AG04450 (cell line): ENCODE data around the gene EBF3. TPM values are rescaled to one million over a fixed set of nuclear protein-coding genes. Genes with fewer than 3 reads are reported as not detected.

ENCODE experiments used
- CTCF ChIA-PET: fragments of 300-600, 350-600 bp; formaldehyde crosslinking; extraction: SDS; loops from one replicate; lab custom pipeline; 2022; ENCODE audit warnings: antibody characterized with exemption, inconsistent platforms; lab: Charles Lee
- POLR2A ChIA-PET: fragments of 350-600 bp; formaldehyde crosslinking; extraction: SDS; loops from one replicate; lab custom pipeline; 2021; ENCODE audit warnings: antibody characterized with exemption, inconsistent platforms; lab: Yijun Ruan, JAX
- DNase-seq: peaks from one replicate; pipeline ENCODE4 v3.0.0-alpha.2; 2011; ENCODE audit warnings: low read depth, low spot score
- H3K27ac ChIP-seq: one replicate; pipeline ENCODE4 v1.5.1; 2012; ENCODE audit warnings: low read depth, low read length, control low read depth
- H3K27me3 ChIP-seq: one replicate; pipeline ENCODE4 v1.6.0; 2012; ENCODE audit warnings: low read length; ENCODE audit not compliant: control insufficient read depth, insufficient read depth
- H3K4me3 ChIP-seq: 2 replicates; pipeline ENCODE4 v1.5.1; 2011; ENCODE audit warnings: mild to moderate bottlenecking, low read depth, low read length, control low read depth
- H3K9me3 ChIP-seq: 2 replicates; pipeline ENCODE4 v1.5.1; 2012; ENCODE audit warnings: low read length; ENCODE audit not compliant: control insufficient read depth, insufficient read depth
- polyA plus RNA-seq: library from polyadenylated mRNA; depleted of rRNA; stranded (reverse); fragments of >200 nt; gene quantifications from 2 replicates; pipeline ENCODE4 v1.2.3, GENCODE V29; 2011
- TF ChIP-seq, protein P1 (sequence below): IDR thresholded peaks from 2 replicates; pipeline ENCODE4 v1.5.1; 2011; ENCODE audit warnings: low read depth, low read length, control low read depth, inconsistent platforms

EBF3 gene
- polyA plus RNA-seq, 1 experiment = 0.01 TPM

DNA sequence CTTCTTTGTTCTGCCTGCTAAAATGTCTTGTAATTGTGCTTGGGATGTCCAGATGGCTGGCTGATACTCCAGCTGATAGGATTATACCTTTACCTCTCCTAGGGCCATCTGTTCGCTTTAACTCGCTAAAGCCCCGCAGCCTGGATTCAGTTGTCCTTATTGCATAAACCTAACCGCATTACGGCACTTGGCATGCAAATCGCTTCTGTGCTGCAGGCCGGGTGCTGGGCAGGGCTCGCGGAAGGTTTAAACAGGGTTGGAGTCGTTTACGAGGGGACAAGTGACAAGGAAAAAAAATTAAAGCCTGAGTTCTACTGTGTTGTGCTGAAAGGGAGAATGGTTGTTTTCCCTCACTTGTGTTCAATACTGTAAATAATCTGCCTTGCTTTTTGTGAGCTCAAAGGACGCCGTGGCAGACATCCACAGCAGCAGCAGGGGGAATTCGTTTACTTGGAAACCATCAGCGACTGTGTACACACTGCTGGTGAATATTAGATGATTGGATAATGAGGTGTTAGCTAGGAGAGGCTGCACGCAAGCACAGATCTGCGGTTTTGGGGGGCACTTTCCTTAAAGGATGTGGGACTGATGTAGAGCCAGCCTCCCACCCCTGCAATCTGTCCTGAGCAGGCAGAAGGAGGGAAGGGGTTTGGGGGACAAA is 93.0 kb downstream of the EBF3 start:
- no peak for DNase-seq
- TF ChIP-seq, protein P1, sequence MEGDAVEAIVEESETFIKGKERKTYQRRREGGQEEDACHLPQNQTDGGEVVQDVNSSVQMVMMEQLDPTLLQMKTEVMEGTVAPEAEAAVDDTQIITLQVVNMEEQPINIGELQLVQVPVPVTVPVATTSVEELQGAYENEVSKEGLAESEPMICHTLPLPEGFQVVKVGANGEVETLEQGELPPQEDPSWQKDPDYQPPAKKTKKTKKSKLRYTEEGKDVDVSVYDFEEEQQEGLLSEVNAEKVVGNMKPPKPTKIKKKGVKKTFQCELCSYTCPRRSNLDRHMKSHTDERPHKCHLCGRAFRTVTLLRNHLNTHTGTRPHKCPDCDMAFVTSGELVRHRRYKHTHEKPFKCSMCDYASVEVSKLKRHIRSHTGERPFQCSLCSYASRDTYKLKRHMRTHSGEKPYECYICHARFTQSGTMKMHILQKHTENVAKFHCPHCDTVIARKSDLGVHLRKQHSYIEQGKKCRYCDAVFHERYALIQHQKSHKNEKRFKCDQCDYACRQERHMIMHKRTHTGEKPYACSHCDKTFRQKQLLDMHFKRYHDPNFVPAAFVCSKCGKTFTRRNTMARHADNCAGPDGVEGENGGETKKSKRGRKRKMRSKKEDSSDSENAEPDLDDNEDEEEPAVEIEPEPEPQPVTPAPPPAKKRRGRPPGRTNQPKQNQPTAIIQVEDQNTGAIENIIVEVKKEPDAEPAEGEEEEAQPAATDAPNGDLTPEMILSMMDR = no peak
- no peak overlapping the region for H3K4me3 ChIP-seq
- no peak overlapping the region for H3K27ac ChIP-seq
- H3K27me3 ChIP-seq = no peaks in the 10 kb centered on the region
- ChIA-PET POLR2A (no interaction called here), CTCF (no interaction called here)
- H3K9me3 ChIP-seq = peaks cover 57% of the 10 kb centered on the region

DNA sequence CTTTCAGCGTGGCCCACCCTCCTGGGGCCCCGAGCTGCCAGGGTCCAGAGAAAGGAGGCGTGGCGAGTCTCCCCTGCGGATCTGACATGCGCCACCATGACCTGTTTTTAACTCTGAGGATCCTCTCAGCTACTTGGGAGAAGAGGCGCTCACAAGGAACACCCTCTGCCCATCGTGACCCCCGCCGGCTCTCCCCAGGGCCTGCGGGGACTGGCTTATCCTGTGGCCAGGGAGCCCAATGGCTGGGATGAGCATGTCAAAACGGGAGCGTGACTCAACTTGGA is 93.7 kb downstream of the EBF3 start:
- TF ChIP-seq, protein P1 = no peak
- ChIA-PET CTCF (no interaction called here), POLR2A (no interaction called here)
- Histone ChIP-seq H3K9me3 (peaks cover 58% of the 10 kb centered on the region), H3K27me3 (no peaks in the 10 kb centered on the region), H3K4me3 (no peak overlapping the region), H3K27ac (no peak overlapping the region)
- no peak for DNase-seq

DNA sequence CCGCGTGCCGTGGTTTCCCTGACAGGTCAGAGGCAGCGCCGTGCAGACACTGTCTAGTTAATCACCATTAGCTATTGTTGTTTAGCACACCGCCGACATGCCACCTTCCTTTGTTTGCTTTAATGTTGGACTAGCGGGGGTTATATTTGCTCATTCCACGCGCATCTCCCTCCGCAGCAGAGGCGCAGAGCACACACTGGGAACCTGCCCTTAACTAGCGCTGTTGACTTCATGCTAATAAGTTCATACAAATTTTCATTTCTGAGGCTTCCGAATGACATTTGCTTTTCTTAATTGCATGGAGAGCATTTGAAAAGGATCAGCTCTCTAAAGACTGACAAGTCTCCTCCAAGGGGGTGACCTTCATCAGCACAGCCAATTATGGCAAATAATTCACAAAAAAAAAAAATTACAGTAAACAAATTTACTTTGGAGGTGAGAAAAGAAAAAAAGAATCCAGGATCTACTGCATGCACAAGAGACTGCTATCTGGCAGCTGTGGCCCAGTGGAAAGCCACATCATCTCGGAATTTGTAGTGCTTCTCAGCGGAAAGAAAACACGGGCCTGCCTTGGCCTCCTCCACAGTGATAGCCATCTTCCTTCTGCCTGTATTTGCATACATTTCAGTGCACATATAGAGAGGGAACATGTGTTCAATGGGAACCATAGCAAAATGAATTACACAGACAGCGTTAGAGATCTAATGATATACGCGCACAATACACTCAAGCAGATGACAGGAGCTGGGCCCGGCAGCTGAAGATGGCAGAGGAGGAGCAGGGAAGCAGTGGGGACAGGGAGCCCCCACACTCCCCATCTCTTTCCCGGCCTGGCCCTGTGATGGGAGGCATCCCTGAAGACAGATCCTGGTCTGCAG is 94.2 kb downstream of the EBF3 start:
- CTCF ChIA-PET = no interaction called here
- TF ChIP-seq, protein P1 = no peak
- no peak overlapping the region for H3K27ac ChIP-seq
- peaks cover 60% of the 10 kb centered on the region for H3K9me3 ChIP-seq
- POLR2A ChIA-PET = no interaction called here
- H3K4me3 ChIP-seq = no peak overlapping the region
- H3K27me3 ChIP-seq = no peaks in the 10 kb centered on the region
- no peak for DNase-seq

DNA sequence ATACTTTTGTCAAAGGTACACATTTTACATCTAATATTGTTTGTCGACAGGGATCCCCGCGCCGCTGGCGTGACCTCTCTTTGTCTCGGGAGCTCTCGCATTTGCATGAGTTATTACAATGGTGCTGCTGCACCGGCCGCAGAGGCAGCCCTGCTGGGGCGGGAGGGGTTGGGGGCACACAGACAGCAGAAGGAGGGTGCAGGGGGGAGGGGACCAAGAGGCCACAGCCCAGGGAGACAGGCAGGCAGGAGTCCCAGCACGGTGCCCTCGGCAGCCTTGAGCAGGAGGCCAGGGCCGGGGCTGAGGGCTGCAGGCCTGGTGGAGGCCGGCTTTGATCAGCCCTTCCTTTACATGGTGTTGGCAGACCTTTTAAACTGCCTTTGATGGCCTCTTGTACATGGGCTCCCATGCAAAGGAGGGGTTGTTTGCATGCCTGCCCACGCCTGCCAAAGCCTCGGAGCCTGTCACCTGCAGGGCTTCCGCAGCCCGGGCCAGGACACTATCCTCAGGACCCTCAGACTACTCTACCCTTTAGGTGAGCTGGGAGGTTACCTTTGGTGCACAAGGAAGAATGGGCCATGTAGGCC is 95.5 kb downstream of the EBF3 start:
- ChIA-PET CTCF (no interaction called here), POLR2A (no interaction called here)
- no peak overlapping the region for H3K27ac ChIP-seq
- TF ChIP-seq, protein P1 = no peak
- no peaks in the 10 kb centered on the region for H3K27me3 ChIP-seq
- no peak overlapping the region for H3K4me3 ChIP-seq
- no peak for DNase-seq
- H3K9me3 ChIP-seq = peaks cover 67% of the 10 kb centered on the region
